Measurements from ENCODE around the gene LST1.

LST1 gene

GRCh38 chr6:31586008-31586407 is at the start of gene LST1:
Gene LST1, plus strand, starts transcription at chr6:31586277. Its CDS starts 1,023 bp downstream, at chr6:31587300.
- TF ChIP-seq, protein P1, sequence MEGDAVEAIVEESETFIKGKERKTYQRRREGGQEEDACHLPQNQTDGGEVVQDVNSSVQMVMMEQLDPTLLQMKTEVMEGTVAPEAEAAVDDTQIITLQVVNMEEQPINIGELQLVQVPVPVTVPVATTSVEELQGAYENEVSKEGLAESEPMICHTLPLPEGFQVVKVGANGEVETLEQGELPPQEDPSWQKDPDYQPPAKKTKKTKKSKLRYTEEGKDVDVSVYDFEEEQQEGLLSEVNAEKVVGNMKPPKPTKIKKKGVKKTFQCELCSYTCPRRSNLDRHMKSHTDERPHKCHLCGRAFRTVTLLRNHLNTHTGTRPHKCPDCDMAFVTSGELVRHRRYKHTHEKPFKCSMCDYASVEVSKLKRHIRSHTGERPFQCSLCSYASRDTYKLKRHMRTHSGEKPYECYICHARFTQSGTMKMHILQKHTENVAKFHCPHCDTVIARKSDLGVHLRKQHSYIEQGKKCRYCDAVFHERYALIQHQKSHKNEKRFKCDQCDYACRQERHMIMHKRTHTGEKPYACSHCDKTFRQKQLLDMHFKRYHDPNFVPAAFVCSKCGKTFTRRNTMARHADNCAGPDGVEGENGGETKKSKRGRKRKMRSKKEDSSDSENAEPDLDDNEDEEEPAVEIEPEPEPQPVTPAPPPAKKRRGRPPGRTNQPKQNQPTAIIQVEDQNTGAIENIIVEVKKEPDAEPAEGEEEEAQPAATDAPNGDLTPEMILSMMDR (conservative IDR thresholded peaks at IDR 0.05), result no peak
- no peak for TF ChIP-seq ZFX (IDR thresholded peaks at IDR 0.05)
- H3K27ac ChIP-seq, result no peak within 1 kb of the TSS

- no peak for TF ChIP-seq ZFX (IDR thresholded peaks at IDR 0.05)
- TF ChIP-seq, protein P1 (conservative IDR thresholded peaks at IDR 0.05), result no peak
- H3K27ac ChIP-seq, result no peak overlapping the region
These were observed 47.2 kb upstream of the LST1 start for GRCh38 chr6:31538805-31539400.

DNA sequence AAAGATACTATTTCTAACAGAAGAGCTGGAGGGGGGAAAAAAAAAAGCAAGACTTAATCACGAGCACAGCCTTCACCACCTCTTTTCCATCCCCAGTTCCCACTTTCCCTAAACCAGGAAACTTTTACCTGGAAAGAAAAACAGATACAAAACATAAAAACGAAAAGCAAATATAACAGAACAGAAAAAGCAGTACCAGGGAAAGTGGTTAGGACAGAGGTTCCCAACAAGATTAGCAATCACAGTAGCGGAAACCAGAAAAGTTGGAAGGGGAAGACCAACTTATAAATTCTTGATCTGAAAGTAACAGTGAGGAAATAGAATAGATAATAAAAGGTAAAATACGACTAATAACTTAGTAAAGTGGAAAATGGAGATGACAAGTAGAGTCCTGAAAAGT is 45.4 kb upstream of the LST1 start:
- peak overlapping the region; percentile 95 for H3K27ac ChIP-seq
- TF ChIP-seq, protein P1 (conservative IDR thresholded peaks at IDR 0.05), result no peak
- TF ChIP-seq ZFX (IDR thresholded peaks at IDR 0.05), result no peak

DNA sequence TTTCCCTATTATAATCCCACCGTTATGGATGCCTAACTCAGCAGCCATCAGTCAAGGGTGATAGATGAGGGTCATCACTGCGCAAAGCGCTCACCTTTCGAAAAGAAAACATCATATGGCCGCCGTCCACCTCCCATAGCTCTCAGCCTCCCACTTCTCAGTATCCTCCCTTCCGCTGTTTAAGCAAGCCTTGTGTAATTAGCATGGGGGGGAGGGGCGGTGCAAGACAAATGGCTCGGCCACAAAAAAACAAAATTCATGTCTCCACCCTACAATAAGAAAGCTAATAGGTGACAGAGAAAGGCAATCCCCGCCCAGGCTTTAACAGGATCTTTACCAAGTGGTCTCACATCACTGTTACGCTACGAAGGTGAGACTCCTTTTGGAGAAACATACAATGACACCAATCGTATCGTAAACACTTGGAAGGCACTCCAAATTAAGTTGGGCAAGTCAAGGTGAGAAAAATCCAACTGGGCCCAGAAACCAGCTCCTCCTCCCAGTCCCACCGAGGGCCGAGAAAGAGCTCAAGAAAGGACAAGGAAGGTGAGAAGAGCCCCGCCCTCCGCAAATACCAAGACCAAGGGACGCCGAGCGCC is 44.9 kb upstream of the LST1 start:
- peak overlapping the region; percentile 95 for H3K27ac ChIP-seq
- TF ChIP-seq, protein P1 (conservative IDR thresholded peaks at IDR 0.05), result no peak
- no peak; the same call in 1 of the 2 replicates for TF ChIP-seq ZFX (IDR thresholded peaks at IDR 0.05)

GRCh38 chr6:31541658-31542521 is 44.2 kb upstream of the LST1 start, which contains the start of gene DDX39B:
Gene DDX39B, minus strand, starts transcription at chr6:31542003. Its CDS starts 1,471 bp downstream, at chr6:31540532.
- TF ChIP-seq, protein P1 (conservative IDR thresholded peaks at IDR 0.05), result no peak
- TF ChIP-seq ZFX (IDR thresholded peaks at IDR 0.05), result peak; percentile 68
- H3K27ac ChIP-seq, result peak within 1 kb of the TSS; percentile 95

DNA sequence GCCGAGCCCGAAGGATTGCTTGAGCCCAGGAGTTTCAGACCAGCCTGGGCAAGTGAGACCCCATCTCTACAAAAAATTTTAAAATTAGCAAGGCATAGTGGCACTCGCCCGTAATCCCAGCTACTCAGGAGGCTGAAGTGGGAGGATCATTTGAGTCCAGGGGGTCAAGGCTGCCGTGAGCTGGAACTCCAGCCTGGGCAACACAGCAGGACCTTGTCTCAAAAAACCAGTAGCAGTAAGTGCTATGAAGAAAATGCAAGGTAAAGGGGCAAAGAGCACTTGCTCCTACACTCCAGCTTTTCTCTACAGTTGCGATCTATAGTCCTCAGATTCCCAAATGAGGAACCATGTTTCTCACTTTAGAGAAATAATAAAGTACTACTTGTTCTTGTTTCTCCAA is 42.4 kb upstream of the LST1 start:
- H3K27ac ChIP-seq, result peak overlapping the region; percentile 13; the same call in 1 of the 2 replicates
- no peak for TF ChIP-seq ZFX (IDR thresholded peaks at IDR 0.05)
- TF ChIP-seq, protein P1 (conservative IDR thresholded peaks at IDR 0.05), result no peak

GRCh38 chr6:31544676-31545075 is 41.4 kb upstream of the LST1 start:
- TF ChIP-seq ZFX (IDR thresholded peaks at IDR 0.05), result no peak
- H3K27ac ChIP-seq, result no peak overlapping the region
